Activated CD4-positive, alpha-beta memory T cell treated with anti-CD3 and anti-CD28 coated beads for 36 hours (primary cell): Measurements from ENCODE around the gene HIVEP2. TPM values are rescaled to one million over a fixed set of nuclear protein-coding genes. Genes with fewer than 3 reads are reported as not detected.

Experiments
- CTCF ChIA-PET: fragments of 350-600 bp; sonication (Branson Sonifier 250); formaldehyde crosslinking; loops from one replicate; lab custom pipeline; 2021; ENCODE audit warnings: antibody characterized with exemption, inconsistent platforms; lab: Charles Lee
- POLR2A ChIA-PET: fragments of 350-600 bp; sonication (Branson Sonifier 250); formaldehyde crosslinking; loops from one replicate; lab custom pipeline; 2021; ENCODE audit warnings: antibody characterized with exemption; lab: Charles Lee
- DNase-seq: peaks from one replicate; pipeline ENCODE4 v3.0.0-alpha.2; 2020
- H3K27ac Mint-ChIP-seq: one replicate; pipeline ENCODE4 v1.8.0; 2021; ENCODE audit warnings: mixed read lengths
- H3K27me3 Mint-ChIP-seq: one replicate; pipeline ENCODE4 v1.8.0; 2021; ENCODE audit warnings: mixed read lengths
- H3K36me3 Mint-ChIP-seq: one replicate; pipeline ENCODE4 v1.8.0; 2021; ENCODE audit warnings: mixed read lengths
- H3K4me1 Mint-ChIP-seq: one replicate; pipeline ENCODE4 v1.8.0; 2021; ENCODE audit warnings: low read depth, mixed read lengths
- H3K4me3 Mint-ChIP-seq: one replicate; pipeline ENCODE4 v1.8.0; 2021; ENCODE audit warnings: mild to moderate bottlenecking, mixed read lengths
- H3K9me3 Mint-ChIP-seq: one replicate; pipeline ENCODE4 v1.8.0; 2021; ENCODE audit warnings: mixed read lengths
- intact Hi-C: fragments of 100-400 bp; cut with micrococcal nuclease; formaldehyde crosslinking; loops from one replicate; pipeline ENCODE4 v1.15.1; 2023
- total RNA-seq, 2 experiments: library from RNA; stranded (reverse); gene quantifications; one replicate each; pipeline ENCODE4 v1.2.3, GENCODE V29; 2021

The HIVEP2 gene
- total RNA-seq, 2 experiments from 2014 or later, result 24.3 to 25.1 TPM

DNA sequence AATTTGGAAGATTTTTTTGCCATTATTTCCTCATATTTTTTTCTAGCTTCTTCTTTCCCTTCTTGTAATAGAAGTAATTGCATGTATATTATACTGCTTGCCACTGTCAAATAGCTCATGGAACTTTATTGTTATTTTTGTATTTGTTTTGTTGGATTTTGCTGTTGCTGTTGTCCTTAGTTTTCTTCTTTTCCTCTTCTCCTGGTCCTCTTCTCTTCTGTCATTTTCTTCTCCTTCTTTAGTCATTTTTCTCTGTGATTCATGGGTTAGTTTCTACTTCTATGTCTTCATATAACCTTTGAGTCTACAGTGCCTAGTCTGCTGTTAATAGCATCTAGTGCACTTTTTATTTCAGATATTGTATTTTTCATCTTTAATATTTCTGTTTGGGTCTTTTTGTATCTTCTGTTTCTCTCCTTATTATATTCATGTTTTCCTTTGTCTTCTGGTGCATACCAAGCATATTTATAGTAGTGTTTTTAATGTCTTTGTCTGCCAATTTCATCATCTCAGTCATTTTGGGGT is 226.2 kb downstream of the HIVEP2 start:
- Mint-ChIP-seq H3K4me3 (no peak overlapping the region), H3K36me3 (peaks cover 8% of the 10 kb centered on the region), H3K4me1 (peaks cover 5% of the 10 kb centered on the region), H3K27me3 (peaks cover 1% of the 10 kb centered on the region), H3K27ac (no peak overlapping the region), H3K9me3 (peaks cover 19% of the 10 kb centered on the region)
- ChIA-PET CTCF (no interaction called here), POLR2A (no interaction called here)
- intact Hi-C loops, result no loop called here
- no peak for DNase-seq

DNA sequence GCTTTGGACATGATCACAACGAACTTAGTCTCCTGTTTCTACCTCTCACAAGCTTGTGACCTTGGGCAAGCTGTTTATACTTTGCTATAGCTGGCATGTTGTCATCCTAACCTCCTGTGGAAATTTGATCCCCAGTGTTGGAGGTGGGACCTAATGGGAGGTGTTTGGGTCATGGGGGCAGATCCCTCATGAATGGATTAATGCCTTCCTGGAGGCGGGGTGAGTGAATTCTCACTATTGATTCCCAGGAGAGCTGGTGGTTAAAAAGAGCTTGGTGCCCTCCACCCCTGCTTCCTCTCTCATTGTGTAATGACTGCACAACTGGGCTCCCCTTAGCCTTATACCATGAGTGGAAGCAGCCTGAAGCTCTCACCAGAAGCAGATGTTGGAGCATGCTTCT is 228.9 kb downstream of the HIVEP2 start:
- Mint-ChIP-seq H3K27me3 (peaks cover 1% of the 10 kb centered on the region), H3K36me3 (peaks cover 8% of the 10 kb centered on the region), H3K4me1 (peaks cover 5% of the 10 kb centered on the region), H3K27ac (no peak overlapping the region), H3K4me3 (no peak overlapping the region), H3K9me3 (peaks cover 19% of the 10 kb centered on the region)
- no peak for DNase-seq
- intact Hi-C loops, result no loop called here
- ChIA-PET CTCF (interaction anchor here (1.2 kb wide), 1 partner anchor 18 kb away, joined by 3 read pairs; no protein-coding TSS in a partner anchor), POLR2A (interaction anchor here (1.6 kb wide), 1 partner anchor 8 kb away, joined by 6 read pairs; no protein-coding TSS in a partner anchor)

DNA sequence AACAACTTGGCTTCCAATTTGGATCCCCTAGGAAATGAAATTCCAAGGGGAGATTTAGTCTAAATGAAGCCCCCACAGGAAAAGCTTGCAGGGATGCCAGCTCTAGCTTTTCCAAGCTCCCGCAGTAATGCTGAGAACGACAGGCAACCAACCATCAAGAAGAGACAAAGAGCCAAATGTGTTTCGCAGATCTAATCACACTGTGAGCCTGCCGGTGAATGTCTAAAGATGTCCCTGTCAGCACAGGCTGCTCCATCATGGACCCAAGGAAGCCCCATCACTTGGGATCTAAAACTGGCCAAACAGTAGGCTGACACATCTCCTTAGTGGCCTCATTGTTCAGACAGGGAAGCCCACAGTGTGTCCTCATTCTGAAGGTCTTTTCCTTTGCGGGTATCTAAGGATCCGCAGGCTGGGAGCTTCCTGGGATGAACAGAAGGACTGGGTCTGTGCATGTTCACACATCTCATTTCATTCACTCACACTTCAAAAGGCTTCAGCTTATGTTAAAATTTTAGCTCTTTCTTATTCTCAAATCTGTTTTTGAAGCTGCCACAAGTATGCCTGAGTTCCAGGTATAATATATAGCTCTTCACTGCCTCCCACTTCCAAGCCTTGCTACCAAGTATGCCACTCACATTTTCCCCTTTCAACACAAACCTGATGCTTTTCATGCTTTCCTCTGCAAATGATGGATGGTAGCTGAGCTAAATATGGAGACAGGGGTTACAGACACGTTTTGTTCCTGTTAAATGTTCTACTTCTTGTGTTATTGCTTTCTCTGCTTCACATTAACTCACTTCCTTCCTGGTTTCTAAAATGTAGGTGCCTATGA is 229.8 kb downstream of the HIVEP2 start:
- Mint-ChIP-seq H3K9me3 (peaks cover 19% of the 10 kb centered on the region), H3K27me3 (peaks cover 1% of the 10 kb centered on the region), H3K27ac (no peak overlapping the region), H3K4me3 (no peak overlapping the region), H3K4me1 (peaks cover 5% of the 10 kb centered on the region), H3K36me3 (peaks cover 8% of the 10 kb centered on the region)
- CTCF ChIA-PET, result interaction anchor here (1.2 kb wide), 1 partner anchor 17 kb away, joined by 3 read pairs; no protein-coding TSS in a partner anchor
- POLR2A ChIA-PET, result interaction anchor here (1.6 kb wide), 1 partner anchor 9 kb away, joined by 6 read pairs; no protein-coding TSS in a partner anchor
- no peak for DNase-seq
- intact Hi-C loops, result no loop called here

DNA sequence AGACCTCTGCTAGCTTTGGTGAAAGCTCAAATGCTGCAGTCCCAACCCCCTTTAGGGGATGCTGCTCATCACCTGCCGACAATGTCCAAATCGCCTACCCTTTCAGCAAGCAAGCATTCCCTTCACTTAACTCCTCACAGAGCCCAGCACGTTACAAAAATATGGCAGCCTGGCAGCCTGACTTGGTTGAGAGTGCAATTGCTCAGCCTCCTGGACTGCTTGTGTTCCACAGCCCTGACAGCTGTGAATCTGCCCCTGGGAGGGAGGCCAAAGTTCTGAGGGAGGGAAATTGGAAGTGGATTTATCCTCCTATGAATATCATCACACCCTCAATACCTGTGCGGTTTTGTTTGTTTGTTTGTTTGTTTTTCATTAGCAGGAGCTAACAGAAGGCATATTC is 231.0 kb downstream of the HIVEP2 start:
- no peak for DNase-seq
- peaks cover 8% of the 10 kb centered on the region for H3K9me3 Mint-ChIP-seq
- H3K36me3 Mint-ChIP-seq, result peaks cover 5% of the 10 kb centered on the region
- CTCF ChIA-PET, result no interaction called here
- peaks cover 5% of the 10 kb centered on the region for H3K4me1 Mint-ChIP-seq
- H3K4me3 Mint-ChIP-seq, result no peak overlapping the region
- peaks cover 1% of the 10 kb centered on the region for H3K27me3 Mint-ChIP-seq
- no peak overlapping the region for H3K27ac Mint-ChIP-seq
- intact Hi-C loops, result no loop called here
- POLR2A ChIA-PET, result no interaction called here

DNA sequence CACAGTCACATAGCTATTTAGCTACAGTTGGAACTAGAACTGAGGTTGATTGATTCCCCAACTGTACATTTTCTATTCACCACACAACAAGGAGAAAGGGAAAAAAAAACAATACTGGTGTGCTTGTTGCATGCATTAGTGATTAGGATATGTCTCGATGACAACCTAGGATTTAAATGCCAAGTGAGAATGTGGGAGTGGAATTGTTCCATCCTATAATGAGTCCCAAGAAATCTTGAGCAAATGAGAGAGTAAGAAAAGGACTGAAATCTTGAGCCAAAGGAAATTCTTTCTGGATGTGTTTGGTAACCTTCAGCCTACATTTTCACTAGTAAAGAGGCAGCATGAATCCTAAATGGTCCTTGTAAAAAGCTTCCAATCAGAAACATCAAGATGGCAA is 232.7 kb downstream of the HIVEP2 start:
- Mint-ChIP-seq H3K4me1 (peaks cover 5% of the 10 kb centered on the region), H3K27ac (no peak overlapping the region), H3K4me3 (no peak overlapping the region), H3K9me3 (no peaks in the 10 kb centered on the region), H3K27me3 (no peaks in the 10 kb centered on the region), H3K36me3 (no peaks in the 10 kb centered on the region)
- no peak for DNase-seq
- intact Hi-C loops, result no loop called here
- POLR2A ChIA-PET, result no interaction called here
- CTCF ChIA-PET, result interaction anchor here (1.1 kb wide), 1 partner anchor 314 kb away, joined by 3 read pairs; no protein-coding TSS in a partner anchor

DNA sequence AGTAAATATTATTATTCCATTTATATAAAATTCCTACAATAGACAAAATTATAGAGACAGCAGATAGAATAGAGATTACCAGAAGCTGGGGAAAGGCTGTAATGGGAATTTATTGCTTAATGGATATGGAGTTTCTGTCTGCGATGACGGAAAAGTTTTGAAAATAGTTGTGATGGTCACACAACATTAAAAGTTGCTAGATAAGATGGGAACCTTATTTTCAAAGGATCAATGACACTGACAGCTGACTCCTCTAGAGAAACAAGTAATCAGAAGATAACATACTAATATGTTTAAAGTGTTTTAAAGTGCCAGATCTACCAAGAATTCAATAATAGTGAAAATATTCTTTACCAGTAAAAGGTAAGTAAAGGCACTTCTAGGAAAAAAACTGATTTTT is 236.3 kb downstream of the HIVEP2 start:
- POLR2A ChIA-PET, result no interaction called here
- Mint-ChIP-seq H3K27ac (no peak overlapping the region), H3K9me3 (no peaks in the 10 kb centered on the region), H3K36me3 (no peaks in the 10 kb centered on the region), H3K4me3 (no peak overlapping the region), H3K4me1 (peaks cover 9% of the 10 kb centered on the region), H3K27me3 (no peaks in the 10 kb centered on the region)
- intact Hi-C loops, result no loop called here
- DNase-seq, result no peak
- CTCF ChIA-PET, result no interaction called here

DNA sequence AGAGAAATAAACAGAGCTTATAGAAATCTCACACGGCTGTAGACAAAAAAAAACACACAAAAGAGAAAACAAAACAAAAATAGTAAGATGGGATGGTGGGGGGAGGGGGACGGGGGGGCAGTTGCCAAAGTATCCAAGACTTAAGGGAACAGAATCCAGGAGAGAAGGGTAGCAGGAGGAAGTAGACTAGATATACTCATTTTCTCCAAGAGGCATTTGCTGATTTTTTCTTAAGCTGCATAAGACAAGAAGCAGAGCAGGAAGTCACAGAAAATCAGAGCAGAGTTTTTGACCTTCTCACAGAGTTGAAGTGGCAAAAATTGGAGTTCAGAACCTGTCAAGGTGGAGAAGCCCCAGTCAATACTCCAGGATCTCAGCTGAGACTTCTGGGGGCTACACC is 237.7 kb downstream of the HIVEP2 start:
- Mint-ChIP-seq H3K27me3 (no peaks in the 10 kb centered on the region), H3K9me3 (no peaks in the 10 kb centered on the region), H3K27ac (no peak overlapping the region), H3K4me1 (peaks cover 9% of the 10 kb centered on the region), H3K36me3 (no peaks in the 10 kb centered on the region), H3K4me3 (no peak overlapping the region)
- no peak for DNase-seq
- CTCF ChIA-PET, result interaction anchor here (0.7 to 1.4 kb wide), 2 partner anchors 76 to 319 kb away, joined by 3 read pairs; no protein-coding TSS in a partner anchor
- intact Hi-C loops, result no loop called here
- POLR2A ChIA-PET, result no interaction called here

DNA sequence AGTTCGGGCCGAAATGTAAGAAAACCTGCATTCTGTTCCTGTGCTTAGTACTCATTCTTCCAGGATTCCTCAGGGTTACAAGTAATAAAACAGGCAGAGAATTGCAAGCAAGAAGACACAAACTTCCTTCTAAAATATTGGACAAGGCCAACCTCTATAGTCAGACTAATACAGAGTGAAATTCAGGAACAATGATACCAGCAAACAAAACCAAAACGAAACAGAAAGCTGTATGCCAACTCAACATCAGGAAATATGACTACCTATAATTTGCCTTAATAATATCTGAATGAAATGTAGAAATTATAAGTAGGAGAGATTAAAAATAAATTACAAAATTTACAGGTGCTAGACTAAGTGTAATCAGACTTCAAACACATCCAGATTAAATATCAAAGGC is 238.8 kb downstream of the HIVEP2 start:
- no peak overlapping the region for H3K4me3 Mint-ChIP-seq
- no peak overlapping the region for H3K27ac Mint-ChIP-seq
- H3K36me3 Mint-ChIP-seq, result no peaks in the 10 kb centered on the region
- DNase-seq, result no peak
- intact Hi-C loops, result no loop called here
- H3K27me3 Mint-ChIP-seq, result no peaks in the 10 kb centered on the region
- POLR2A ChIA-PET, result no interaction called here
- peaks cover 9% of the 10 kb centered on the region for H3K4me1 Mint-ChIP-seq
- H3K9me3 Mint-ChIP-seq, result no peaks in the 10 kb centered on the region
- CTCF ChIA-PET, result interaction anchor here (1.4 kb wide), 1 partner anchor 321 kb away, joined by 3 read pairs; no protein-coding TSS in a partner anchor

DNA sequence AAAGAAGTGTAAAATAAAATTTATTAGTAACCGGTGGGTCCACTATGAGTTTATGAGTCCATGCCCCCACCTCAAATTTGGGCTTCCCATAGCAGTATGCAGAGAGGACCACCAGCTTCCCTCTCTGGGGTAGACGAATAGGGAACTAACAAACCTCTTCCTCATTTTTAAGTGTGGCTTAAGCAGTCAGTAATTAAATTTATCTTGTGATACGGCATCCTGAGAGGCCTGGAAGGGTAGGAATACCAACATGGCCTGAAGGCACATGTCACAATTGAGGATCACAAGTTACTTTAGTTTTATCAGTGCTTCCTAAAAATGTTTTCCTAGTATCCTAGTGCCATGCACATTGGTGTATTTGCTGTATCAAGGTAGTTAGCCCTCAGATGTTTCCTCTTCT is 239.9 kb downstream of the HIVEP2 start:
- no peaks in the 10 kb centered on the region for H3K36me3 Mint-ChIP-seq
- no peaks in the 10 kb centered on the region for H3K27me3 Mint-ChIP-seq
- H3K27ac Mint-ChIP-seq, result no peak overlapping the region
- intact Hi-C loops, result no loop called here
- H3K4me1 Mint-ChIP-seq, result peaks cover 9% of the 10 kb centered on the region
- CTCF ChIA-PET, result no interaction called here
- DNase-seq, result no peak
- POLR2A ChIA-PET, result no interaction called here
- H3K4me3 Mint-ChIP-seq, result no peak overlapping the region
- H3K9me3 Mint-ChIP-seq, result no peaks in the 10 kb centered on the region

DNA sequence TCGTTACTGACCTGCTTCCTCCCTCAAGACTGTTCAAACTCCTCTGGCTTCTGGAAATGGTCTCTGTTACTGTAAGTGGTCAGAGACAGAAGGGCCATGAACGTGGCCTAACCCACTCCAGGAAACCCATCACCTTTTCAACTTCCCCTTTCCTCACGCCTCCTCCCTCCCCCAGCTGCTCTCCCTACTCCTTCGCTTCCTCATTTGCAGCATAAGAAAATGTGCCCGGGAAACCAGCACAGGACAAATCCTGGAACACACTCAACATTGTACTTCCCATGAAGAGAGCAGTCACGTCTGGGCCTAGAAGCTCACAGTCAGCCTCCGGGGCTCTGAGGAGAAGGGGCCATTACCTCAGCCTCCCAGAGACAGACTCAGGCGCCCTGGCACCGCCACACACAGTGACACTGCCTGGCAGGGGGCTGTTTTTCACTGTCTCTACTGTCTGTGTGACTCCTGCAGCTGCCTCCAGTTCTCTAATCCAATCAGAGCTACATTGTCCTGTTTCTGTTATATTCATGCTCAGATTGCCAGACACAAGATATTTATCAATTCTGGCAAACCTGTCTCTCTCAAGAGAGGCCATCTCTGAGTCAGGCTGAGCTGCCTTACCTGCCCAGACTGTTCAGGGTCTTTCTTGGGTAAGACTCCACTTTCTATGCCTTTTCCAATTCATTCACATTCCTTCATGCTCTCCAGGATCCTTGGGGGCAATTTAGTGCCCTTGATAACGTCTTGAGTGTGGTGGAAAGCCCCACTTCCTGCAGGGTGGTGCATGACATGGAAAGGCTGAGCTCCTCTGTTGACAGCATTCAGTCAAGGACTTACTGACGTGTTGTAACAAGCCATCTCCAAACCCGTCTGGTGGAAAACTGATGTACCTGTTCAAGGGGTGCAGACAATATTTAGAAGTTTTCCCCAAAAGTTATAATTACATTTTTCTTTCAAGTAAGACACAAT is 242.2 kb downstream of the HIVEP2 start:
- Mint-ChIP-seq H3K36me3 (no peaks in the 10 kb centered on the region), H3K4me3 (no peak overlapping the region), H3K27ac (no peak overlapping the region), H3K4me1 (peaks cover 9% of the 10 kb centered on the region), H3K9me3 (no peaks in the 10 kb centered on the region), H3K27me3 (no peaks in the 10 kb centered on the region)
- POLR2A ChIA-PET, result no interaction called here
- no peak for DNase-seq
- CTCF ChIA-PET, result interaction anchor here (0.6 to 1.4 kb wide), 3 partner anchors 10 to 634 kb away, joined by 3 to 5 read pairs (median 3); no protein-coding TSS in a partner anchor
- intact Hi-C loops, result no loop called here
